Measurements from ENCODE around the gene XPC.

XPC gene

DNA sequence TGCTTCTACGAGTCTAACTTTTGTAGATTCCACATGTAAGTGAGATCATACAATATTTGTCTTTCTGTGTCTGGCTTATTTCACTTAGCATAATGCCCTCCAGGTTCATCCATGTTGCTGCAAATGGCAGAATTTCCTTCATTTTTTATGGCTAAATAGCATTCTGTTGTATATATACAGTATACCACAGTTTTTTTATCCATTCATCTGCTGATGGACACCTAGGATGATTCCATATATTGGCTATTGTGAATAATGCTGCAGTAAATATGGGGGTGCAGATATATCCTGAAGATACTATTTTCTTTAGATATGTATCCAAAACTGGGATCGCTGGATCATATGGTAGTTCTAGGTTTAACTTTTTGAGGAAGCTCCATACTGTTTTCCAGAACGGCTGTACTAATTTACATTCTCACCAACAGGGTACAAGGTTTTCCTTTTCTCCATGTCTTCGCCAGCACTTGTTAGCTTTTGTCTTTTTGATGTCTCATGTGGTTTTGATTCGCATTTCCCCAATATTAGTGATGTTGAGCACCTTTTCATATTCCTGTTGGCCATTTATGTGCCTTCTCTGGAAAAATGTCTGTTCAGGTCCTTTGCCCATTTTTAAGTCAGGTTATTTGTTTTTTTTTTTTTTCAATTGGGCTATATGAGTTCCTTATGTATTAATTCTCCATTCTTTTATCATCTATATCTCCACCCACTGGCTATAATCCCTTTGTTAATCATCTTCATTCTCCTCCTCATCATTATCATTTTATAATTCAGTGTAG lies 80.6 kb downstream of the XPC start:
- no peaks in the 10 kb centered on the region; the same call in 1 of the 2 replicates for H3K9me3 ChIP-seq (ENCODE audit: low read length)
- H3K9me2 ChIP-seq (ENCODE audit: low read depth, low read length) = no peaks in the 10 kb centered on the region
- no peak overlapping the region for H2AFZ ChIP-seq (ENCODE audit: low read length)
- no peak overlapping the region for H3K4me3 ChIP-seq (ENCODE audit: low read depth, low read length, poor library complexity, severe bottlenecking)
- H3K27me3 ChIP-seq (ENCODE audit: insufficient read depth, low read length) = no peaks in the 10 kb centered on the region
- no peaks in the 10 kb centered on the region for H4K20me1 ChIP-seq (ENCODE audit: insufficient read depth, low read length)
- no peak overlapping the region for H3K27ac ChIP-seq (ENCODE audit: low read depth, low read length, poor library complexity, severe bottlenecking)
- H3K4me1 ChIP-seq (ENCODE audit: insufficient read depth, low read length, severe bottlenecking) = no peaks in the 10 kb centered on the region
- H3K9ac ChIP-seq (ENCODE audit: low read length) = no peak overlapping the region
- TF ChIP-seq EZH2 (IDR thresholded peaks at IDR 0.05; ENCODE audit: borderline replicate concordance, low read length) = no peak
- TF ChIP-seq, protein P1, sequence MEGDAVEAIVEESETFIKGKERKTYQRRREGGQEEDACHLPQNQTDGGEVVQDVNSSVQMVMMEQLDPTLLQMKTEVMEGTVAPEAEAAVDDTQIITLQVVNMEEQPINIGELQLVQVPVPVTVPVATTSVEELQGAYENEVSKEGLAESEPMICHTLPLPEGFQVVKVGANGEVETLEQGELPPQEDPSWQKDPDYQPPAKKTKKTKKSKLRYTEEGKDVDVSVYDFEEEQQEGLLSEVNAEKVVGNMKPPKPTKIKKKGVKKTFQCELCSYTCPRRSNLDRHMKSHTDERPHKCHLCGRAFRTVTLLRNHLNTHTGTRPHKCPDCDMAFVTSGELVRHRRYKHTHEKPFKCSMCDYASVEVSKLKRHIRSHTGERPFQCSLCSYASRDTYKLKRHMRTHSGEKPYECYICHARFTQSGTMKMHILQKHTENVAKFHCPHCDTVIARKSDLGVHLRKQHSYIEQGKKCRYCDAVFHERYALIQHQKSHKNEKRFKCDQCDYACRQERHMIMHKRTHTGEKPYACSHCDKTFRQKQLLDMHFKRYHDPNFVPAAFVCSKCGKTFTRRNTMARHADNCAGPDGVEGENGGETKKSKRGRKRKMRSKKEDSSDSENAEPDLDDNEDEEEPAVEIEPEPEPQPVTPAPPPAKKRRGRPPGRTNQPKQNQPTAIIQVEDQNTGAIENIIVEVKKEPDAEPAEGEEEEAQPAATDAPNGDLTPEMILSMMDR (IDR thresholded peaks at IDR 0.05; ENCODE audit: low read length) = no peak
- no peaks in the 10 kb centered on the region for H3K79me2 ChIP-seq (ENCODE audit: insufficient read depth, low read length)
- H3F3A ChIP-seq (ENCODE audit: insufficient read depth, low read length) = no peaks in the 10 kb centered on the region
- H3K36me3 ChIP-seq (ENCODE audit: insufficient read depth, low read length) = no peaks in the 10 kb centered on the region
- no peak overlapping the region for H3K4me2 ChIP-seq (ENCODE audit: low read length)

DNA sequence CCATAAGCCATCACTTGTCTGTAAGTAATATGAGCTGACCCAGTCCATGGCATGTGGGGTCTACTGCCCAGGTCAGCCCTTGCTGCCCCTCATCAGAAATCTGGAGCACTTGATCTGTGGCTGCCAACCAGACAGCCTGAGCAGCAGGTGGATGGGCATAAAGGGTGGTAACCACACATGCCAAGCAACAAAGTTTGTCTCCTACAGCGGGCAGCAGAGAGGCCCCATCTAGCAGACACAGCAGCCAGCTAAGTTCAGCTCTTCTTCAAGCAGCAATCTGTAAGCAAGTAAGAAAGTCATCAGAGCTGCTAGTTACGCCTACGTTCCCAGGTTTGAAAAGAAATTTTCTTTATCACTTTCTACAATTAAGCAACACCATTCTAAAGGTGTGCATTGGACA lies 81.7 kb downstream of the XPC start:
- Histone ChIP-seq H3K27me3 (ENCODE audit: insufficient read depth, low read length) (no peaks in the 10 kb centered on the region), H3F3A (ENCODE audit: insufficient read depth, low read length) (no peaks in the 10 kb centered on the region), H3K4me1 (ENCODE audit: insufficient read depth, low read length, severe bottlenecking) (no peaks in the 10 kb centered on the region), H3K4me3 (ENCODE audit: low read depth, low read length, poor library complexity, severe bottlenecking) (no peak overlapping the region), H3K9ac (ENCODE audit: low read length) (no peak overlapping the region), H3K27ac (ENCODE audit: low read depth, low read length, poor library complexity, severe bottlenecking) (no peak overlapping the region), H3K4me2 (ENCODE audit: low read length) (no peak overlapping the region), H3K9me3 (ENCODE audit: low read length) (no peaks in the 10 kb centered on the region; the same call in 1 of the 2 replicates), H4K20me1 (ENCODE audit: insufficient read depth, low read length) (no peaks in the 10 kb centered on the region), H3K9me2 (ENCODE audit: low read depth, low read length) (no peaks in the 10 kb centered on the region), H3K36me3 (ENCODE audit: insufficient read depth, low read length) (no peaks in the 10 kb centered on the region), H3K79me2 (ENCODE audit: insufficient read depth, low read length) (no peaks in the 10 kb centered on the region), H2AFZ (ENCODE audit: low read length) (no peak overlapping the region)
- TF ChIP-seq, protein P1 (IDR thresholded peaks at IDR 0.05; ENCODE audit: low read length) = no peak; the same call in 1 of the 2 replicates
- no peak for TF ChIP-seq EZH2 (IDR thresholded peaks at IDR 0.05; ENCODE audit: borderline replicate concordance, low read length)
